Measurements from ENCODE around the gene GPC5.

- TF ChIP-seq POLR2AphosphoS5 (IDR thresholded peaks at IDR 0.05; ENCODE audit: insufficient read depth, low read depth, low read length) (no peak), CTCF (IDR thresholded peaks at IDR 0.05; ENCODE audit: extremely low read depth in 1 of 2, insufficient read depth in 1 of 2, low read depth in 1 of 2, low read length in 2 of 2) (no peak), POLR2A (IDR thresholded peaks at IDR 0.05; ENCODE audit: low read depth, low read length) (no peak), MAX (IDR thresholded peaks at IDR 0.05; ENCODE audit: insufficient read depth, insufficient read length) (no peak), JUN (IDR thresholded peaks at IDR 0.05; ENCODE audit: borderline replicate concordance, insufficient read depth, insufficient read length, low read depth) (no peak), GATA2 (IDR thresholded peaks at IDR 0.05; ENCODE audit: insufficient read depth, insufficient read length, low read depth, low read length) (no peak), EZH2 (IDR thresholded peaks at IDR 0.05; ENCODE audit: borderline replicate concordance, low read depth, low read length, severe bottlenecking) (no peak)
Measured at GRCh38 chr13:91813253-91813652, 414.8 kb downstream of the GPC5 start.

All from endothelial cell of umbilical vein (primary cell).